ENCODE data around the gene STAP2. TPM values are rescaled to one million over a fixed set of nuclear protein-coding genes. Genes with fewer than 3 reads are reported as not detected.

Gene STAP2
- total RNA-seq, 4 donors from 2014 or later = 67.0 to 93.1 (median 87.2) TPM

- TF ChIP-seq POLR2AphosphoS5 (IDR thresholded peaks at IDR 0.05) = no peak
- TF ChIP-seq POLR2A (IDR thresholded peaks at IDR 0.05) = no peak
- TF ChIP-seq EP300 (IDR thresholded peaks at IDR 0.05) = no peak
- TF ChIP-seq, protein P1, sequence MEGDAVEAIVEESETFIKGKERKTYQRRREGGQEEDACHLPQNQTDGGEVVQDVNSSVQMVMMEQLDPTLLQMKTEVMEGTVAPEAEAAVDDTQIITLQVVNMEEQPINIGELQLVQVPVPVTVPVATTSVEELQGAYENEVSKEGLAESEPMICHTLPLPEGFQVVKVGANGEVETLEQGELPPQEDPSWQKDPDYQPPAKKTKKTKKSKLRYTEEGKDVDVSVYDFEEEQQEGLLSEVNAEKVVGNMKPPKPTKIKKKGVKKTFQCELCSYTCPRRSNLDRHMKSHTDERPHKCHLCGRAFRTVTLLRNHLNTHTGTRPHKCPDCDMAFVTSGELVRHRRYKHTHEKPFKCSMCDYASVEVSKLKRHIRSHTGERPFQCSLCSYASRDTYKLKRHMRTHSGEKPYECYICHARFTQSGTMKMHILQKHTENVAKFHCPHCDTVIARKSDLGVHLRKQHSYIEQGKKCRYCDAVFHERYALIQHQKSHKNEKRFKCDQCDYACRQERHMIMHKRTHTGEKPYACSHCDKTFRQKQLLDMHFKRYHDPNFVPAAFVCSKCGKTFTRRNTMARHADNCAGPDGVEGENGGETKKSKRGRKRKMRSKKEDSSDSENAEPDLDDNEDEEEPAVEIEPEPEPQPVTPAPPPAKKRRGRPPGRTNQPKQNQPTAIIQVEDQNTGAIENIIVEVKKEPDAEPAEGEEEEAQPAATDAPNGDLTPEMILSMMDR (IDR thresholded peaks at IDR 0.05) = no peak
- no peaks in the 10 kb centered on the region for H3K36me3 ChIP-seq
- 22% methylated on average over 5 of the region's 63 CpGs for WGBS
- peaks cover 19% of the 10 kb centered on the region for H3K27me3 ChIP-seq
- peaks cover 6% of the 10 kb centered on the region for H3K4me1 ChIP-seq
- H3K27ac ChIP-seq = no peak within 1 kb of the TSS
- H3K9me3 ChIP-seq = no peaks in the 10 kb centered on the region
- no peak for DNase-seq (ENCODE audit: low spot score in 2 of 2)
- H3K4me3 ChIP-seq = peak within 1 kb of the TSS; percentile 4
Measured at GRCh38 chr19:4304538-4305256, 33.9 kb downstream of the STAP2 start, which contains the start of gene FSD1. FSD1 (plus strand) TSS chr19:4304598; CDS start chr19:4304747, 149 bp downstream.

- H3K27me3 ChIP-seq = peaks cover 19% of the 10 kb centered on the region
- peak overlapping the region; percentile 4 for H3K4me3 ChIP-seq
- TF ChIP-seq POLR2AphosphoS5 (IDR thresholded peaks at IDR 0.05) (no peak), EP300 (IDR thresholded peaks at IDR 0.05) (no peak), POLR2A (IDR thresholded peaks at IDR 0.05) (no peak)
- TF ChIP-seq, protein P1 (IDR thresholded peaks at IDR 0.05) = no peak
- no peak for DNase-seq (ENCODE audit: low spot score in 2 of 2)
- no peak overlapping the region for H3K27ac ChIP-seq
- peaks cover 6% of the 10 kb centered on the region for H3K4me1 ChIP-seq
- WGBS = 48% methylated on average over 16 of the region's 18 CpGs
- no peaks in the 10 kb centered on the region for H3K36me3 ChIP-seq
- H3K9me3 ChIP-seq = no peaks in the 10 kb centered on the region
Measured at GRCh38 chr19:4303819-4304537, 34.6 kb downstream of the STAP2 start.

- 77% methylated on average over 3 of the region's 8 CpGs for WGBS
- peaks cover 6% of the 10 kb centered on the region for H3K4me1 ChIP-seq
- peaks cover 19% of the 10 kb centered on the region for H3K27me3 ChIP-seq
- no peak for DNase-seq (ENCODE audit: low spot score in 2 of 2)
- H3K36me3 ChIP-seq = no peaks in the 10 kb centered on the region
- H3K27ac ChIP-seq = no peak within 1 kb of the TSS
- H3K4me3 ChIP-seq = no peak within 1 kb of the TSS
- TF ChIP-seq EP300 (IDR thresholded peaks at IDR 0.05) = no peak
- no peak for TF ChIP-seq POLR2AphosphoS5 (IDR thresholded peaks at IDR 0.05)
- TF ChIP-seq, protein P1 (IDR thresholded peaks at IDR 0.05) = no peak
- no peaks in the 10 kb centered on the region for H3K9me3 ChIP-seq
Measured at GRCh38 chr19:4302243-4302640, 36.4 kb downstream of the STAP2 start, which contains the start of gene TMIGD2. TMIGD2 (minus strand) TSS chr19:4302389; CDS start chr19:4302385, 4 bp downstream.

DNA sequence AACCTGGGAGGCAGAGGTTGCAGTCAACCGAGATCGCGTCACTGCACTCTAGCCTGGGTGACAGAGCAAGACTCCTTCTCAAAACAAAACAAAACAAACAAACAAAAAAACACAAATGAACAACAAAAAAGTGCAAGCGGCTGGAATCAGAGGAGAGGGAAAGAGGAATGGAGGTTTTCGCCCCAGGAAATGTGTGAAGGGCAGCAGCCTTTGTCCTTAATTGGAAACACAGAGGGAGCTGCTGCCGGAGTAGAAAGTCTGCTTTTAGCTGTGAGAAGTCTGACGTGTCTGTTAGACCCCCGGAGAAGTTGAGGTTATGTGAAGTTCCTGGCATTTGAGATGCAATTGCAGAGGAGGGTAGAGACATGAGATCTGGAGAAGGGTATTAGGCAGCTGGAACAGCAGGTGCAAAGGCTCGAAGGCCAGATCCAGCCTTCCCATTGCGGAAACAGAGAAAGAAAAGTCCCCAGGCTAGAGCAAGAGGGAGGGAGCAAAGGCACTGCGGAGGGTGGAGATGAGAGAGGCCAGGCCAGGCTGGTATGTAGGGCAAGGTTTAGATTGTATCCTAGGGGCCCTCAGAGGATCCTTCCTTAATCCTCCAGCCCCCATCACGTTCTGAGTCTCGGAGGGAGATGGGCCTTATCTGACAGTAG lies 36.9 kb downstream of the STAP2 start:
- Histone ChIP-seq H3K4me3 (no peak overlapping the region), H3K27ac (no peak overlapping the region), H3K9me3 (no peaks in the 10 kb centered on the region), H3K4me1 (peaks cover 6% of the 10 kb centered on the region), H3K36me3 (no peaks in the 10 kb centered on the region), H3K27me3 (peaks cover 19% of the 10 kb centered on the region)
- no peak for TF ChIP-seq POLR2AphosphoS5 (IDR thresholded peaks at IDR 0.05)
- TF ChIP-seq POLR2A (IDR thresholded peaks at IDR 0.05) = no peak
- TF ChIP-seq, protein P1 (IDR thresholded peaks at IDR 0.05) = no peak
- DNase-seq (ENCODE audit: low spot score in 2 of 2) = no peak
- WGBS = 53% methylated on average over 13 of the region's 13 CpGs

DNA sequence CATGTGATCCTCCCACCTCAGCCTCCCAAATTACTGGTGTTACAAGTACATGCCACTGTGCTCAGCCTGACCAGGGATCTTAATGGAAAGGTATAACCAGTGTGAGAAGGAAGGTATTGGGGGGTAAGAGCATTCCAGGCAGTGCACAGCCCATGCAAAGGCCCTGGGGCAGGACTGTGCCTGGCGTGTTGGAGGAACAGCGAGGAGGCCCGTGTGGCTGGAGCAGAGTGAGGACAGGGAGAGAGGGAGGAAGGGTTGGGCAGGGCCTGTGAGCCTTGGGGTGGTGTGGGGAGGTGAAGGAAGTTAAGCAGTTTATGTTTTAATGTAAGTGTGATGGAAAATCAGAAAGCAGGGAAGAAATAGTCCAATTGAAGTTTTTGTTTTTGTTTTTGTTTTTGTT lies 38.0 kb downstream of the STAP2 start:
- Histone ChIP-seq H3K36me3 (no peaks in the 10 kb centered on the region), H3K4me3 (no peak overlapping the region), H3K4me1 (peaks cover 11% of the 10 kb centered on the region), H3K9me3 (no peaks in the 10 kb centered on the region), H3K27me3 (peaks cover 22% of the 10 kb centered on the region), H3K27ac (no peak overlapping the region)
- no peak for TF ChIP-seq EP300 (IDR thresholded peaks at IDR 0.05)
- TF ChIP-seq POLR2A (IDR thresholded peaks at IDR 0.05) = no peak
- no peak for TF ChIP-seq POLR2AphosphoS5 (IDR thresholded peaks at IDR 0.05)
- TF ChIP-seq, protein P1 (IDR thresholded peaks at IDR 0.05) = no peak
- 79% methylated on average over 3 of the region's 3 CpGs for WGBS
- no peak for DNase-seq (ENCODE audit: low spot score in 2 of 2)

Measured in suprapubic skin (tissue), 4 donors.